ENCODE data around the gene APOOL. TPM values are rescaled to one million over a fixed set of nuclear protein-coding genes. Genes with fewer than 3 reads are reported as not detected.

The APOOL gene
- total and polyA plus RNA-seq, 12 donors, result 2.7 to 37.7 (median 18.4) TPM

DNA sequence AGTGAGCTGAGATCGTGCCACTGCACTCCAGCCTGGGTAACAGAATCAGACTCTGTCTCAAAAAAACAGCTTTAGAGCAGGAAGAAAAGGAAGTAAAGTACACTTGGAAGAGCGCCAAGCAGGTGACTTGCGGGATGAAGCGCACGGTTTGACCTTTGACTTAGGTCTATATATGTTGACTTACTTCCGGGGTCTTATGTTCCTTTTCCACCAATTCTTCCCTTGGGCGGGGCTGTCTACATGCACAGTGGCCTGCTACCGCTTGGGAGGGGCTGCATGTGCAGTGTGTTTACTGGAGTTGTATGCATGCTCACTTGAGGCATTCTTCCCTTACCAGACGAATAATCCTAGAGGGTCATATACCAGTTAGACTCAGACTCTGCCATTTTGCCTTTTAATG is 108.6 kb downstream of the APOOL start:
- Histone ChIP-seq H3K9me3 (replicated peaks in 1 of 3) (no peaks in the 10 kb centered on the region), H3K36me3 (replicated peaks in 1 of 2) (no peaks in the 10 kb centered on the region), H3K27me3 (peaks cover 7% of the 10 kb centered on the region), H3K4me1 (replicated peaks in 1 of 2) (no peaks in the 10 kb centered on the region), H3K4me3 (no peak overlapping the region), H3K27ac (no peak overlapping the region)
- TF ChIP-seq, protein P1, sequence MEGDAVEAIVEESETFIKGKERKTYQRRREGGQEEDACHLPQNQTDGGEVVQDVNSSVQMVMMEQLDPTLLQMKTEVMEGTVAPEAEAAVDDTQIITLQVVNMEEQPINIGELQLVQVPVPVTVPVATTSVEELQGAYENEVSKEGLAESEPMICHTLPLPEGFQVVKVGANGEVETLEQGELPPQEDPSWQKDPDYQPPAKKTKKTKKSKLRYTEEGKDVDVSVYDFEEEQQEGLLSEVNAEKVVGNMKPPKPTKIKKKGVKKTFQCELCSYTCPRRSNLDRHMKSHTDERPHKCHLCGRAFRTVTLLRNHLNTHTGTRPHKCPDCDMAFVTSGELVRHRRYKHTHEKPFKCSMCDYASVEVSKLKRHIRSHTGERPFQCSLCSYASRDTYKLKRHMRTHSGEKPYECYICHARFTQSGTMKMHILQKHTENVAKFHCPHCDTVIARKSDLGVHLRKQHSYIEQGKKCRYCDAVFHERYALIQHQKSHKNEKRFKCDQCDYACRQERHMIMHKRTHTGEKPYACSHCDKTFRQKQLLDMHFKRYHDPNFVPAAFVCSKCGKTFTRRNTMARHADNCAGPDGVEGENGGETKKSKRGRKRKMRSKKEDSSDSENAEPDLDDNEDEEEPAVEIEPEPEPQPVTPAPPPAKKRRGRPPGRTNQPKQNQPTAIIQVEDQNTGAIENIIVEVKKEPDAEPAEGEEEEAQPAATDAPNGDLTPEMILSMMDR (IDR thresholded peaks at IDR 0.05), result no peak
- no peak for TF ChIP-seq POLR2A (IDR thresholded peaks at IDR 0.05)
- intact Hi-C loops (cut with DNase I), result loop anchor here (5.0 to 10.0 kb wide), 2 partner anchors 430 to 433 kb away; no protein-coding TSS in a partner anchor
- WGBS, 4 donors, result 61 to 73% (median 69%) methylated on average over 6 to 9 of the region's 9 CpGs
- DNase-seq, result no peak

DNA sequence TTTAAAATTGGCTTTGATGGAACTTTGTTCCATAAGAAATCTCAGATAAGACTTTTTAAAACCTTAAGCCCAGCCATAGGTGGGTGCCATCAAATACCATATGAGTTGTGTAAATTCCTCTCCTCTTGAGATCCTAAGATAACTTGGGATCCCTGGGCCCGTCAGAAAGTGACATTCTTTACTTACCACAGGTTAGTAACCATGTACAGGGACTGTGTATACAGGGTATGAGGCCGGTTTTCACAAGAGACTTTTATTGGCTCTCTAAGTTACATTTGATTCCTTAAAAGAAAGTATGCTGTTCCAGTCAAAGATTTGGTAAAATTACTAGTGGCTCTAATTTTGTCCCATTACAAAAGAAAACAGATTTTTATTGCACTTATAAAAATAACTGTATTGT is 110.1 kb downstream of the APOOL start:
- no peaks in the 10 kb centered on the region for H3K9me3 ChIP-seq (replicated peaks in 1 of 3)
- no peak overlapping the region for H3K27ac ChIP-seq
- TF ChIP-seq, protein P1 (IDR thresholded peaks at IDR 0.05), result no peak
- TF ChIP-seq POLR2A (IDR thresholded peaks at IDR 0.05), result no peak
- H3K4me3 ChIP-seq, result no peak overlapping the region
- intact Hi-C loops (cut with DNase I), result loop anchor here (5.0 to 10.0 kb wide), 2 partner anchors 429 to 431 kb away; no protein-coding TSS in a partner anchor
- H3K4me1 ChIP-seq (replicated peaks in 1 of 2), result no peaks in the 10 kb centered on the region
- peaks cover 7% of the 10 kb centered on the region for H3K27me3 ChIP-seq
- 59 to 98% (median 74%) methylated on average over 2 of the region's 2 CpGs for WGBS, 4 donors
- no peaks in the 10 kb centered on the region for H3K36me3 ChIP-seq (replicated peaks in 1 of 2)
- DNase-seq, result no peak

- no peak overlapping the region for H3K27ac ChIP-seq
- no peaks in the 10 kb centered on the region for H3K36me3 ChIP-seq (replicated peaks in 1 of 2)
- H3K4me3 ChIP-seq, result no peak overlapping the region
- 68 to 94% (median 83%) methylated on average over 3 of the region's 3 CpGs for WGBS, 4 donors
- H3K27me3 ChIP-seq, result peaks cover 7% of the 10 kb centered on the region
- TF ChIP-seq POLR2A (IDR thresholded peaks at IDR 0.05), result no peak
- no peaks in the 10 kb centered on the region for H3K9me3 ChIP-seq (replicated peaks in 1 of 3)
- no peaks in the 10 kb centered on the region for H3K4me1 ChIP-seq (replicated peaks in 1 of 2)
- intact Hi-C loops (cut with DNase I), result loop anchor here (5.0 to 10.0 kb wide), 2 partner anchors 428 to 431 kb away; no protein-coding TSS in a partner anchor
- DNase-seq, result no peak
Measured at GRCh38 chrX:85114171-85114570, 110.5 kb downstream of the APOOL start.

- intact Hi-C loops (cut with DNase I), result loop anchor here (5.0 to 10.0 kb wide), 2 partner anchors 428 to 430 kb away; no protein-coding TSS in a partner anchor
- TF ChIP-seq, protein P1 (IDR thresholded peaks at IDR 0.05), result no peak
- TF ChIP-seq POLR2A (IDR thresholded peaks at IDR 0.05), result no peak
Measured at GRCh38 chrX:85114776-85115175, 111.1 kb downstream of the APOOL start.

DNA sequence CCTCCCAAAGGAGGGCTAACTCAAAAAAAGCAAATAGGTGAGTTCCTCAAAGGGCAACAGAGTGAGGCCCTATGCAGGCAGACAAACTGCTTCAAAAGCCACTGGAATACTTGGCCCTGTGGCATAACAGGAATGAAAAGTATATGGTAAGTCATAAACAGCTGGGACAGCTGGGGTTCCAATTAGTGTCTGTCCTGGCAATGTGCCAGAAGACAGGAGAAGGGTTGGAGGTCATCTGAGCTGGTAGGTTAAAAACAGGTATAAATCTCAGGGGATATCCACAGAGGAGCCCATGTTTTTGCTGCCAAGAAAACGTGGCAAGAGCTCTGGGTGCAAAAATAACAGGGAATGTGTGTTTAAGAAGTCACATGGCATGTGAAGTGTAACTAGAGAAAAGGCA is 111.6 kb downstream of the APOOL start:
- TF ChIP-seq POLR2A (IDR thresholded peaks at IDR 0.05), result no peak
- TF ChIP-seq, protein P1 (IDR thresholded peaks at IDR 0.05), result no peak
- Histone ChIP-seq H3K36me3 (replicated peaks in 1 of 2) (no peaks in the 10 kb centered on the region), H3K27me3 (peaks cover 7% of the 10 kb centered on the region), H3K4me3 (no peak overlapping the region), H3K9me3 (replicated peaks in 1 of 3) (no peaks in the 10 kb centered on the region), H3K27ac (no peak overlapping the region), H3K4me1 (replicated peaks in 1 of 2) (no peaks in the 10 kb centered on the region)
- DNase-seq, result no peak
- intact Hi-C loops (cut with DNase I), result loop anchor here in 1 of 2 donors (10.0 kb wide), 1 partner anchor 430 kb away; no protein-coding TSS in a partner anchor
- 10 to 21% (median 17%) methylated on average over 1 of the region's 1 CpG for WGBS, 4 donors

More at GRCh38 chrX:85114776-85115175, 111.1 kb downstream of the APOOL start:
- Histone ChIP-seq H3K4me1 (replicated peaks in 1 of 2) (no peaks in the 10 kb centered on the region), H3K27ac (no peak overlapping the region), H3K9me3 (replicated peaks in 1 of 3) (no peaks in the 10 kb centered on the region), H3K4me3 (no peak overlapping the region), H3K27me3 (peaks cover 7% of the 10 kb centered on the region), H3K36me3 (replicated peaks in 1 of 2) (no peaks in the 10 kb centered on the region)
- no peak for DNase-seq
